Stimulated activated CD4-positive, alpha-beta T cell treated with anti-CD3 and anti-CD28 coated beads, Interleukin-2, amount 100 ng/mL, for 48 hours (primary cell): ENCODE data around the gene GYPC.
"Not testable (repeated sequence)": the region's sequence is repeated elsewhere in the genome, so short reads cannot be mapped to it uniquely, and the experiment has no call there.

Source experiments
- DNase-seq, 2 donors: peaks; one replicate each; pipeline ENCODE4 v3.0.0-alpha.2; 2020

Gene GYPC, protein sequence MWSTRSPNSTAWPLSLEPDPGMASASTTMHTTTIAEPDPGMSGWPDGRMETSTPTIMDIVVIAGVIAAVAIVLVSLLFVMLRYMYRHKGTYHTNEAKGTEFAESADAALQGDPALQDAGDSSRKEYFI

DNA sequence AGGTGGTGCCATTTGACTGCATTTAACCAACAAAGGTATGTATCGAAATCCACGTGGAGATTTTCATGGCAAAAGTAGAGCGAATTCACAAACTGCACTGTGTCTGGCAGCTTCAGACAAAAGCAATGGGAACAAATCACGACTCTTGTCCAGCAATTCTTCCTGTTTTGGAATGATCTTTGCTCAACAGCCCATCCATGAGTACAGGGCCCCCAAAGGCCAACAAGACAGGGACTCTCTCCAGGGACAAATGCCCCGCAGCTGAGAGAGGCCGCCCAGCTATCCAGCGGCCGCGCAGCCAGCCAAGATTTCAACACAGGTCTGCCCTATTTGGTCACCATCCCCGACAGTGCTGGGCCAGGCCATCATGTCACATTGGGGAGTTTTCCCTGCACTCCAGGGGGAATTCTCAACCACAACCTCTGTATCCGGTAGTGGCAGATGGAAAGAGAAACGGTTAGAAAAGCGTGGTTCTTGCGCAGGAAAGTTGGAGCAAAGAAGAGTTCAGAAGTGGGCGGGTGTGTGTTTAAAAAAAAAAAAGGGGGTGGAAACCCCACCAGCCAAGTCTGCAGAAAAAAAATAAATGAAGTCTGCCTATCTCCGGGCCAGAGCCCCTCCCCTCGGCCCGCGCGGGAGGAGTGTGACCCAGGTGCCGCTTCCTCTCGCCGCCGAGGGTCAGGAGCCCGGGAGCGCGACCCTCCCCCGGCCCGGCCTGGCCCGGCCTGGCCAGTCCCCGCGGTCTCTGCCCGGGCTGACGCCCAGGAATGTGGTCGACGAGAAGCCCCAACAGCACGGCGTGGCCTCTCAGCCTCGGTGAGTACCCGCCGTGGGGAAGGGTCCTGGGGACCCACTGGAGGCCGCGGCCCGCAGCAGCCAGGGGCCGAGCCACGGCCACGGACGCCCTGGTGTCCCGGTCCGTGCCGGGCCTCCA lies at the start of gene GYPC:
GYPC (plus strand) TSS at position 659 of the 931 bp plus-strand sequence; CDS start at position 765, 106 bp downstream.
- peak in 1 of 2 donors; percentile 37 for DNase-seq

DNA sequence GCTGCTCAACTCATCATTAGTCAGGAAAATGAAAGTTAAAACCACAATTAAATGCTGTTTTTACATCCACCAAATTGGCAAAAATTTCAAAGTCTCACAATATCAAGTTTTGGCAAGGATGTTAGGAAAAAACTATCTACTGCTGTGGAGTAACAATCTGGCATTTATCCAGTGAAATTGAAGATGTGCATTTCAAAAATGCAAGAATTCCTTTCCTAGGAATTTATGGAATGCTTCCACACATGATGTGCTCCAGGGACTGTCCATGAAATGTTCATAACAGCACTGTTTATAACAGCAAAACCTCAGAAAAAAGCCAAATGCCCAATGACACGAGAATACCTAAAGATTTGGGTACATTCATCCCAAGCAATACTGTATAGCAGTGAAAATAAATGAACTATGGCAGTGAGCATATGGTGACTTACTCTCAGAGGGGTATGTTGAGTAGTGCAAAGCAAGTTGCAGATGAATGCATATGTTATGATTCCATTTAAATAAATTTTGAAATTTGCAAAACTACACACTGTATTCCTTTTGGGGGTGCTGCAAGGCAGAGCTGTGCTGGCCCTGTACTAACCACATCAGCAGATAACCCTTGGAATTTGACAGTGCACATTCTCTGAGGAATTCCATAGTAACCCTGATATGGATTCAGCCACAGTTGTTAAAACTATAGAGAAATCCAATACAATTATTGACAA lies 41.3 kb upstream of the GYPC start:
- DNase-seq, result no peak

DNA sequence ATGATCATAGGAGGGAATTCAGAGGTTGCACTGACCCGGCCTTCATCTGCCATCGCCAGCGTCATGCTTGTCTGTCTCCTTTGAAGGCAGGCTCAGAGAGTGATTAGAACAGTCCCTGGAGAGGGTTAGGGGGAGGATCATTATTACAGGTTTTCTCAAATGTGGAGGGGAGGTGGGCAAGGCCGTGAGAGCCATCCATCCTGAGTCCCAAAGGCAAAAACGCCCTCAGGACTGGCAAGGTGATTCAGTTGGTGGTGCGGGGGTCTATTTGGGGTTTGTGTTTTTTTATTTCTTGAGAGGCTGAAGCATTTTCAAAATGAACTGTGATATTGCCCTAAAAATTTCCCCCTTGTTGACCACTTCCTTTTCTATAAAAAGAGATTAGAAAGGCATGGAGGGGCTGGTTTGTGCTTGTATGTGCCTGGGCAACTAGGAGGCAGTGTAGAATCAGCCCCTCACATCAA lies 39.3 kb upstream of the GYPC start:
- DNase-seq, result no peak

DNA sequence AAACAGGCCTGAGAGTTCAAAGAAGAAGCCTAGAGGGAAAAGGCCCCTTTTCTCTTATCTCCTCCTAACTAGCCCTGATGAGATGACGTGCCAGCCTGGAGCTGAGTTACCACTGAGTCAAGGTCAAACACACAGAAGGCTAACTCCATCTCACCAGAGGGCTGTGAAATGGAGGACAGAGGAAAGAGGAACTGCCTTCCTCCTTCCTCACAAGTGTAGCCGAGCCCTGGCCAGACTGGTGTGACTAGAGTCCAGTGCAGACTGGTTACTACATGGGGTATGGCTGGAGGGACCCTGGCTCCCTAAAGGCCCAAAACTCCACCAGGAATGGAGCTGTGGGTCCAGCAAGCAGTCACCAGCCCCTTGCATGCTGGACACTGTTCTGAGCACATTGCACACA lies 35.7 kb upstream of the GYPC start:
- DNase-seq, result no peak

DNA sequence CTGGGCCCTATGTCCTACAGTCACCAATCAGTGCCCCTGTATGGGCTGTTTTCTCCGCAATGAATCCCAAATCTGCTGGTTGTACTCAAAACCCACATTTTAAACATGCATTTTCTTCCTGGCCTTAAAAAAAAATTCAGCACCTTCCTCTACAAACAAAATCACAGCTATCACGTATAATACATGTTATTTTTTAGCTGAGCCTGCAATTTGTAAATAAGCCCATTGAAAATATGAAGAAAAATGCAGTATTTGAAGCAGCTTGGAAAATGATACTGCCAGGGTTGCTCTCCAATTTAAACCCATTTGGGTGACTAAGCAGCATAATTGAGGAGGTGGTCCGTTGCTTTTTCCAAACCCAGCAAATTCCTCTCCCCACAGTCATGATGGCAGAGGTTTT lies 33.0 kb upstream of the GYPC start:
- DNase-seq, result no peak

DNA sequence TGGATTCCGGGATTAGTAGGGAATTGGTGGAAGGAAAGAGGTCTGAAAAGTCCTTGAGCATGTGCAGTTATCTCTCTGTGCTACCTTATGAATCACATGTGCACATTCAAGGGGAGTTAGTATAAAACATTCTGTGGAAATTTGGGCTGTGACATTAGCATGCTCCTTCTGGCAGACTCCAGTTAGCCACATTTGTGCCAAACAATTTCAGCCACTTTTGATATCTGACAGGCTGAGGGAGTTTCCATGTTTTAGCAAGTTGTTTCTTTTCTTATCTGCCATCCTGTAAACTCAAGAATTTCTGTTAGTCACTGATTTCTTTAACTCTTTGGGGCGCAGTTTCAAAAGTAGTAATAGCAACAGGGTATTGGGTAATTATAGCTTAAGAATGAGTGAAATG lies 28.3 kb upstream of the GYPC start:
- no peak for DNase-seq

DNA sequence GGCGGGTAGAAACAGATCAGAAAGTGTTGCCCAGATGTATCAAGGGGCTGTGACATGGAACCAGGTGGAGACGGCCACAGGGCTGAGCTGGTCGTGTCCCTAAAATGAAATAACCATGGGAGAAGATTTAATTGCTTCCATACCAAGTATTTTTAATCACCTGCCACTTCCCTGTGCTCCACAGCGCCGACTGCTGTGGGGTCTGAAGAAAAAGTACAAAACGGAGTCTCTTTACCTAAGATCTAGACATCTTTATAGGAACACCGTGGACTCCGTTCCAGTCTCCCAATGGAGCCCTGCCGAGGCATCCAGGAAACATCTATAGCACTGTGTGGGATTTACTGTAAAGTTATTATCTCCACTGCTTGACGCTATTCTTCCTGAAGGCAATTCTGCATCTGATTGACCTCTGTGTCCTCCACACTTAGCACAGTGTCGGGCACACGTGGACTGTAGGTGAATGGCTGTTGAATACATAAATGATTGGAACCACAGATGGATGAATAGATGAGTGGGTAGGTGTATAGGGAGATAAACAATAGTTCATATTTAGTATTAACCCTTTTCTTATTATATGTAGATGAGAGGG lies 21.6 kb upstream of the GYPC start:
- DNase-seq, result peak; percentile 7 to 10

DNA sequence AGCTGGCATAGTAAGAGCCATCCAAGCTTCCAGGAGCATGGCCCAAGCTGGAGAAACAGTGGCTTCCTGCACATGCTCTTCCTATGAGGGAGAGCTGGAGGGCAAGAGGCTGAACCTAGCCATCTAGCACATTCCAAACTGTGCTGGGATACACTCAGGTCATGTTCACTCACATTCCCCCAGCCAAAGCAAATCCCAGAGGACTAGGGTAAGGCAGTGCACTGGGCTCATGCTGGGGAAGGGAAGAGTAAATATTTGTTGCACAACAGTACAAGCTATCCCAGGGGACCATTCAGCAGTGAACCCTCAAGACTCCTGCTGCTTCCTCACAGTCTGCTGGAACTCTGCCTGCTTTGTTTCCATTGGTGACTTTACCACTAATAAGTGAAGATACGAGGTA lies 20.7 kb upstream of the GYPC start:
- DNase-seq, result no peak

DNA sequence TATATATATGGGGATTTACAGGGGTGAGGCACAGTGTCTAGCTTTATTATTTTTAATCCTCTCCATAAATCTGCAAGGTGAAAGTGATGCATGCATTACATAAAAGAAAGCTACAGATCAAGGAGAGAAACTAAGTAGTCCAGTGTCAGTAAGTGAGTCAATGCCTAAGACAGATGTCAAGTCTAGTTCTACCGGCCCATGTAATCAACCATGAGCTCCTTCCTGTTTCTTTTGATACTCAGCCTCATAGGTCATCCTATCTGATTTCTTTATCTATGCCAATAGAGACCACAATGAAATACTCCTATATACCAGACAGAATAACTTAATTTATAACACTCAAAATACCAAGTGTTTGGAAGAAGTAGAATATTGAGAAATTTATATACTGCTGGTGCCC lies 20.2 kb upstream of the GYPC start:
- no peak for DNase-seq

DNA sequence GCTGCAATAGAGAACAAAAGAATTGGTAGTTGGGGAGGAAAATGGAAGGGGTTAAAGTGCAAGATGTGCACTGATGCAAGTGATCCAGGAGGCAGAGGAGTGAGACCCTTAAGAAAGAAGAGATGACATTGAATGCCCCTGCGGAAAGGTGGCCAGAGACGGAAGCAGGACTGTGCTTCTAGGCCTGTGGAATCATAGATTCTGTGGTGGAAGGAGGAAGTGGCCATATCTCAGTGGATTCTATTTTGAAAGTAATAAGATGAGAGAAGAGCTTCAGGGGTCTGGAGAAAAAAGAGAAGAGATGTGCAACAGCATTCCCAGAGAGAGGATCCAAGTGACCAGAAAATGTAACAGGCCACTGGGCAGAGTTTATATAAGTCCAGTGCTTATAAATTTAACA lies 18.6 kb upstream of the GYPC start:
- no peak for DNase-seq

DNA sequence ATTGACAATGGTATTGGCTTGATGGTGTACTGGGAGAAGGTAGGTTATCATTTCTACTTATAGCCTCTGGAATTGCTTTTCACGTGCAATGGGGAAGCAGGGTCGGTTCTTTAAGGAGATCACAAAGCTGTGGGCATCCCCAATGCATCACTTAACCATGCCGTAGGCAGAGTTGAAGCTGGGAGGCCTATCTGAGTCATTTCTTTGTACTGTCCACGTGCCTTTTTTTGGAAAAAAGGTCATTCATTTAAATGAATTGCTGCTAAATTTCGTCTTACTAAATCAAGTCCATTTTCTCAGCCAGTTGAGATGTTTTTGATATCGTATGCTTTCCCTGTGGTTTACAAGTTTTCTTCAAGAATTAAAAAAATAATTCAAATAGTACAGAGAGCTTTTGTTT lies 17.2 kb upstream of the GYPC start:
- no peak for DNase-seq

DNA sequence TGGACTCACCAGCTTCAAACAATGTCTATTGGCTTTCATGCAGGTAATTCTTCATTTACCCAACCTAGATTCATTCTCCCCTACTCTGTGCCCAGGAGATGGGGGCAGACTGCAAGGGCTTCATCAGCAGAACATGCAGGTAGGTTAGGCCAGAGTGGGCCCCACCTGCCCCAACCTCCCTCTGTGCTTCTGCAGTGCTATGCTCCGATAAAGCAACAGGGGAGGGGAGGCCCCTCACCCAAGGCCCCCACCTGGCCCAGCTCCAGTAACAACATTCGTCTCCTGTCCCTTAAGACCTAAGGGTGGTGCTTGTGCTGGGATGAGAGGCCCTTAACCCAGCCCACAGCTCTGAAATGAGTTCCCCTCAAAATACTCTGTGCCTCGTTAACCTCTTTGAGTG lies 16.7 kb upstream of the GYPC start:
- DNase-seq, result no peak

DNA sequence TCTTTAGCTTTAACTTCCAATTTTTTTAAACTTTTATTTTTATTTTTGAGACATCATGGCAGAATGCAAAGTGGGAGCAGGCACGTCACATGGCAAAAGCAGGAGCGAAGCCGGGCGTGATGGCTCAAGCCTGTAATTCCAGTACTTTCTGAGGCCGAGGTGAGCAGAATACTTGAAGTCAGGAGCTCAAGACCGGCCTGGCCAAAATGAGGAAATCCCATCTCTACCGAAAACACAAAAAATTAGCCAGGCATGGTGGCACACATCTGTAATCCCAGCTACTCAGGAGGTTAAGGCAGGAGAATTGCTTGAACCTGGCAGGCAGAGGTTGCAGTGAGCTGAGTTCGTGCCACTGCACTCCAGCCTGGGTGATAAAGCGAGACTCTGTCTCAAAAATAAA lies 14.7 kb upstream of the GYPC start:
- DNase-seq, result not testable (repeated sequence)

DNA sequence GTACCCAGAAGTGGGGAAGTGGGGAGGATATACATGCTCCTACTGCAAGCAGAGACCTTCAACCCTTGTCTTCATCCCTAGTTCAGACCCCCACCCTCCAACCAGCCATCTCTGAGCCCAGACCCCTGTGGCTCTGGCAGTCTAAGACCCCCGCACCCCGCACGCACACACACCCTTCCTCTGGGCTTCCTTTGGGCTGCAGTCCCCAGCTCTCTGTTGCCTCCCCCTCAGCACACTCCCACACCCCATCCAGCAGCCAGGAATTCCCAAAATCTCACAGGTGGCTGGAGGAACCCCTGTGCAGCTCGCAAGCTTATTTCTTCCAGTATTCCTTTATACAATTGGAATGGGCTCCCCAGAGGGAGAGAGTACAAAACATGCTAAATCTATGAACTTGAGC lies 13.9 kb upstream of the GYPC start:
- DNase-seq, result no peak

DNA sequence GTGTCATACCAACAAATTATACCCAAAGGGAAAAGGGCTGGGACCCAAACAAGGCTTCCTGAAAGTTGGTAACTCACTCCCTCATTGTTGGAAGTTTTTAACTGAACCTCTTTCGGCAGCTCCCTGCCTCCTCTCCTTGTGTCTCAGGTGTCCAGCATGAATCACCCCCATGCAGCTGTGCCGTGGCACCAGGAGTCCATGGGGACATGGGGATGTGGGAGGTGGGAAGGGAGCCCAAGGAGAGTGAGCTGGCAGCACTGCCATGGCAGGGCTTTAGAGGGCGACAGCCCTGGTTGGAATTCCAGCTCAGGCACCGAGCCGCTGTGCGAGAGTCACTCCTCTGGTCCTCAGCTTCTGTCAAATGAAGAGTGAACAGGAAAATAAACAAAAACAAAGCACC lies 12.5 kb upstream of the GYPC start:
- DNase-seq, result no peak

DNA sequence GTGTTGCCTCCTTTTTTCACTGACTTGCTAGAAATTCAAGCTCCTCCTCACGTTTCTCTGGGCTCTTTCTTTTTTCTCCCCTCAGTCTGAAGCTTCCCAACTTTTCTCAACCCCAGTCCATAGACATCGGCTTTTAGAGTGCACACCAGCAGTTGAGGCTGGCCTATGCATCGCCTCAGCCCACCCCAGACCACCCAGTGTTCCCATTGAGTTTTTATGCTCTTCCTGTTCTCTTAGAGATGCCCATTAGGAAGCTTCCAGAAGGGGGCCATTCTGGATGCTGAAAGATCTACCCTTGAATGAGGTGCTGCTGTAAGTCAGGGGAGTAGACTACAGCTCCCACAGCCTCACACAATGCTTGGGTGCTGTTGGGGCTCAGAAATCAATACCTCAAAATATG lies 12.0 kb upstream of the GYPC start:
- no peak for DNase-seq

DNA sequence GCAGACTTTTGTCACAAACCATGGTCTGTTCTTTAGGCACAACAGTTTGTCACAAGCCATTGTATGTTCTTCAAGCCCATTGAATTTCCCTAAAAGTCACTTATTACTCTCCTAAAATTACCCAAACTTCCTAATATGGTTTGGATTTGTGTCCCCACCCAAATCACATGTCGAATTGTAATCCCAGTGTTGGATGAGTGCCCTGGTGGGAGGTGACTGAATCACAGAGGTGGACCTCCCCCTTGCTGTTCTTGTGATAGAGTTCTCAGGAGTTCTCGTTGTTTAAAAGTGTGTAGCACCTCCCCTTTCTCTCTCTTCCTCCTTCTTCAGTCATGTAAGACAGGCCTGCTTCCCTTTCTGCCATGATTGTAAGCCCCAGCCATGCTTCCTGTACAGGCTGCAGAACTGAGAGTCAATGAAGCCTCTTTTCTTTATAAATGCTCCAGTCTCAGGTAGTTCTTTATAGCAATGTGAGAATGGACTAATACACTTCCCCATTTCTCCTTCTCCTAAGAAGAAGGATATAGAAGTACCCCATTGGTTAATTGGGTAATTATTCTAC lies 11.2 kb upstream of the GYPC start:
- no peak for DNase-seq

DNA sequence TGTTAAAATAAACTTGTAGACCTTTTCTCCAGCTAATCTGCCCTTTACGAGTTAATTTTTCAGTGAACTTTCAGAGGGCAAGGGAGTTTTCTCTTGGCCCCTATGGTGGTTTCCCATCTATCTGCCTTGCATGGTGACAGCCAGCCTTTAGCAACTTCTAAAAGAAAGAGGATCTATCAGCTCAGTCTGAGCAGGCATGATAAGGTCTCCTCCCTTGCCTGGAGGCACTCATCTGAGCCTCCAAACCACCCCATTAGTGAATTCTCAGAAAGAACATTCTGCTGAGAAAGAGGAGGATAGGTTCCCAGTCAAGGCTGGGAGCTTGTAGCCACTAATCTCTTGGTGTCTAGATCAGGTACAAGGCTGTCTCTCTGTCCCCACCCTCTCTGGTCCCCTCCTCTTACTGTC lies 10.7 kb upstream of the GYPC start:
- no peak for DNase-seq

DNA sequence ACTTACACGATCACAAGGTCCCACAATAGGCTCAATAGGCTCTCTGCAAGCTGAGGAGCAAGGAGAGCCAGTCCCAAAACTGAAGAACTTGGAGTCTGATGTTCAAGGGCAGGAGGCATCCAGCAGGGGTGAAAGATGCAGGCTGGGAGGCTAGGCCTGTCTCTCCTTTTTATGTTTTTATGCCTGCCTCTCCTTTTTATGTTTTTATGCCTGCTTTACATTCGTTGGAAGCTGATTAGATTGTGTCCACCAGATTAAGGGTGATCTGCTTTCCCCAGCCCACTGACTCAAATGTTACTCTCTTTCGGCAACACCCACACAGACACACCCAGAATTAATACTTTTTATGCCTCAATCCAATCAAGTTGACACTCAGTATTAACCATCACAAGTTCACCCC lies 9.9 kb upstream of the GYPC start:
- DNase-seq, result no peak

DNA sequence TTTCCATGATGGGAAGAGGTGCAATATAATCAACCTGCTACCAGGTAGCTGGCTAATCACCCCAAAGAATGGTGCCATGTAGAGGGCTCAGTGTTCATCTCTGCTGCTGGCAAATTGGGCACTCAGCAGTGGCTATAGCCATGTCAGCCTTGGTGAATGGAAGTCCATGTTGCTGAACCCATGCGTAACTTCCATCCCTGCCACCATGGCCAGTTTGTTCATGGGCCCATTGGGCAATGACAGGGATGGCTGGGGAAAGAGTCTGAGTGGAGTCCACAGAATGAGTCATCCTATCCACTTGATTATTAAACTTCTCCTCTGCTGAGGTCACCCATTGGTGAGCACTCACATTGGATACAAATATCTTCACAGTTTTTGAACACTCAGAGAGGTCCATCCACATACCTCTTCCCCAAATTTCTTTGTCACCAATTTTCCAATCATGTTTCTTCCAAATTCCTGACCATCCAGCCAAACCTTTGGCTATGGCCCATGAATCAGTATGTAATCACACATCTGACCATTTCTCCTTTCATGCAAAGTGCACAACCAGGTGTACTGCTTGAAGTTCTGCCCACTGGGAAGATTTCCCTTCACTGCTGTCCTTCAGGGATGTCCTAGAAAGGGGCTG lies 8.1 kb upstream of the GYPC start:
- not testable (repeated sequence) for DNase-seq

DNA sequence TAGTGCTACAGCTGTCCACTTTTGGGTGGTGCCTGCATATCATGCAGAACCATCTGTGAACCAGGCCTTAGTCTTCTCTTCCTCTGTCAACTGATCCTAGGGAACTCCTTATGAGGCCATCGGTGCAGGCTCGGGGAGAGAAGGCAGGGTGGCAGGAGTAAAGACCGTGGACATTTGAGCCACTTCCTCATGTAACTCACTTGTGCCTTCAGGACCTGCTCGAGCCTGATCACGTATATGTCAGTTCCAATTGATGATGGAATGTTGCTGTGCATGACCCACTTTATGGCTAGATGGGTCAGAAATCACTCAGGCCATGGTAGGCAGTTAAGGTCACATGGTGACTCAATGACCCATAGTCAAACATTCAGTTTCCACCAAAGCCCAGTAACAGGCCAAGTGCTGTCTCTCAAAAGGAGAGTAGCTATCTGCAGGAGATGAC lies 7.6 kb upstream of the GYPC start:
- DNase-seq, result not testable (repeated sequence)

DNA sequence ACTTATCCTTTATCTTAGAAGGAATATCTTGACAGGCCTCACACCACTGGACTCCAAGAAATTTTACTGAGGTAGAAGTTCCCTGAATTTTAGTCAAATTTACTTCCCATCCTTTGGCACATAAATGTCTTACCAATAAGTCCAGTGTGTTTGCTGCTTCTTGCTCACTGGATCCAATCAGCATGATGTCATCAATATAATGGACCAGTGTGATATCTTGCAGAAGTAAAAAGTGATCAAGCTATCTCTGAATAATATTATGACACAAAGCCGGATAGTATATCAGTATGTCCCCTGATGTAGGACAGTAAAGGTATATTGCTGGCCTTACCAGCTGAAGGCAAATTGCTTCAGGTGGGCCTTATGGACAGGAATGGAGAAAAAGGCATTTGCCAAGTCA lies 6.9 kb upstream of the GYPC start:
- no peak for DNase-seq

DNA sequence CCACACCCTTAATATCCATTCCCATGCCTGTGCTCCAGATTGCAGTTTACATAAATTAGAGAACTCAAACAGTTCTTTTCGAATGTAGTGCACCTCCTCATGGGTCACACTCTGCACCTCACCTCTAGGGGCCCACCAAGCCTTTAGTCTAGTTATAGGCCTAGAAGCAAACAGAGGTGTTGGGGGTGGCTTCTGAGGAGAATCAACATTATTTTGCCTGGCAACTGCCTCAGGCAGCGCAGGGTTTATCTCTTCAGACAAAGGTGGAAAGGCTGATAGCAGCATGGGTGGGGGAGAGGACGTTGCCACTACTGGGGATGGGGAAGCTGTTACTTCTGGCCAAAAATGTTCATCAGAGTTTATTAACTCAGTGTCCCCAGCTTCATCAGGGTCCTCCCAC lies 5.0 kb upstream of the GYPC start:
- DNase-seq, result no peak
